Jurkat, Clone E6-1 (cell line): Measurements from ENCODE around the gene DCLRE1B.

Experiments
- DNase-seq: peaks from one replicate; pipeline ENCODE4 v3.0.0-alpha.2; 2011; ENCODE audit warnings: low read depth, low spot score
- H3K4me3 ChIP-seq: 2 replicates; pipeline ENCODE4 v1.5.1; 2011; ENCODE audit warnings: mild to moderate bottlenecking, low read length, control low read depth, moderate library complexity

DCLRE1B gene

GRCh38 chr1:113881661-113882060 is 23.5 kb upstream of the DCLRE1B start:
- DNase-seq = no peak
- H3K4me3 ChIP-seq = no peak overlapping the region

DNA sequence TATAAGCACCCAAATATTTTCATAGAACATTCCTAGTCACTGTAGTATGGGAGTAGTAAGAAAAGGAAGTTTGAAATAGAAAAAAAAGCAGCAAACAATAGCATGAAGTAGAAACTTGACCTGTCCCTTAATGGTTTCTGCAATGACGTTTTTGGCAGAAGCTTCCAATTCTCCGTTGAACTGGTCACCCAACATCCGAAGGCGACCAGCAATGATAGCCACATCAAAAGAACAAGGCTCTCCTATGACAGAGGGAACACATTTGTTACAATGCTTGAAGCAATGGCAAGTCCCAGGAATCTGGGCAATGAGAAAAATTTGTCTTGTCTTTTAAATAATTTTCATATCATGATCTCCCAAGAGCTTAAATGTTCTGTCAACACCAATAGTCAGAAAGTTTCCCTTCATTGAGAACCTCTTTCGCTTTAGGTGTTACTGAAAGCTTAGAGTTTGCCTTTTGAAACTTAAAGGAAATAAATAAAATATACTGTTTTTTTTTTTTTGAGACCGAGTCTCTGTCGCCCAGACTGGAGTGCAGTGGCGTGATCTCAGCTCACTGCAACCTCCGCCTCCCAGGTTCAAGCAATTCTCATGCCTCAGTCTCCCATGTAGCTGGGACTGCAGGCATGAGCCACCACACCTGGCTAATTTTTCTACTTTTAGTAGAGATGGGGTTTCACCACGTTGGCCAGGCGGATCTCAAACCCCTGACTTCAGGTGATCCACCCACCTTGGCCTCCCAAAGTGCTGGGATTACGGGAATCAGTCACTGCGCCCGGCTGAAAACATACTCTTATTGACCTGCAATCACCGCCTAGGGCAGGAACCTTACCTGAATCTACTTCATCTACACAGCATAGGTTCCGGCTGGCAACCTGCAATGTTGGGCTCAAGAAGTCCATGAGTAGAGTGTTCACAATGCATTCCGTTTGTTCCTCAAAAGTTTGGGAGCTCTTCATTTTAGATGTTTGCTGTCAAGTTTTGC is 18.4 kb upstream of the DCLRE1B start:
- H3K4me3 ChIP-seq = no peak overlapping the region
- DNase-seq = no peak

DNA sequence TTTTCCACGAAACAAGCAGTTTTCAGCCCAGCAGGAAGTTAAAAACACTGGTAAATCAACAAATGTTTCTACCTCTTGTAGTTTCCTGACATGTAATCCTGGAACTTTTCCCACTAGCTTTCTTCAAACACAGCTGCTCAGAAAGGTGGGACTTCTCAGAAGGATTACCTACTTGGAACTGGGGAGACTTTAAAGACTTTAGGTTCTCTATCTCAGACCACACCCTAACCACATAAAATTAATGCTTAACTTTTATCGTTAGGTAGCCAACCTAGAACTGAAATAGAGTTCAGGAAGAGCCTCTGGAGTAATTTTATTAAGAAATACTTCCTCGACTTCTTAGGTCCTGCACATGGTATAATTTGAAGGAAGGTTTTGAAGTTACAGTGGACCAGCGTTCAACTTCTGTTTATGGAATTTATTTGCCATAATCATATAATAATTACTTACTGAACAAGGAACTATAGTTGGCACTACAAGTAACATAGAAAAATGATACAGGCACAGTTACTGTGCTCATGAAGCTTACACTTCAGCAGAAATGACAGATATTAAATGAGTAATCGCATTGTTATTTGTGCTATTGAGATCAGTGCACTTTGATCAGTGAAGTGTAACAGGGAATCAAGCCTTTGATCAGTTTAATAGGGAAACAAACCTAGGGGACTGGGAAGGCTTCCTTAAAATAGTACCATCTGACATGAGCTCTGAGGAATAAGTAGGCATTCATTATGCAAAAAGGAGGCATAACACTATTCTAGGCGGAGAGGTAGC is 17.5 kb upstream of the DCLRE1B start, which contains the start of gene BCL2L15:
Gene BCL2L15 (minus strand): TSS at position 180 of the 774 bp plus-strand sequence. CDS start 206 bp downstream, outside the sequence.
- no peak for DNase-seq
- H3K4me3 ChIP-seq = no peak within 1 kb of the TSS

- H3K4me3 ChIP-seq = no peak overlapping the region
- no peak for DNase-seq
Measured at GRCh38 chr1:113890816-113891215, 14.3 kb upstream of the DCLRE1B start.

DNA sequence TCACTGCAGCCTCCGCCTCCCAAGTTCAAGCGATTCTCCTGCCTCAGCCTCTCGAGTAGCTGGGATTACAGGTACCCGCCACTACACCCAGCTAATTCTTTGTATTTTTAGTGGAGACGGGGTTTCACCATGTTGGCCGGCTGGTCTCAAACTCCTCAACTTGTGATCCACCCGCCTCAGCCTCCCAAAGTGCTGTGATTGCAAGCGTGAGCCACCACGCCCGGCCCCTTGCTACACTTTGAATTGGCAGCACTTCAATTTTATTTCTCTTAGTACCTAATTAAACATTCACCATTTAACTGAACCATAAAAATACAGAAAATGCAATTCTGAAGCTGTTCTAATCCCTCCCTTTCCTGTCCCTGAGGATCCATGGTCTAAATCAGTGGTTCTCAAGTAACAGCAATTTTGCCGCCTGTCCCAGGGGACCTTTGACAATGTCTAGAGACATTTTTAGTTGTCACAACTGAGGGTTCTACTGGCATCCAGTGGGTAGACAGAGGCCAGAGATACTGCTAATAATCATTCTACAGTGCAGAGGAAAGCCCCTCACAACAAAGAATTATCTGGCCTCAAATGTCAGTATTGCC is 13.4 kb upstream of the DCLRE1B start:
- no peak overlapping the region for H3K4me3 ChIP-seq
- no peak for DNase-seq

DNA sequence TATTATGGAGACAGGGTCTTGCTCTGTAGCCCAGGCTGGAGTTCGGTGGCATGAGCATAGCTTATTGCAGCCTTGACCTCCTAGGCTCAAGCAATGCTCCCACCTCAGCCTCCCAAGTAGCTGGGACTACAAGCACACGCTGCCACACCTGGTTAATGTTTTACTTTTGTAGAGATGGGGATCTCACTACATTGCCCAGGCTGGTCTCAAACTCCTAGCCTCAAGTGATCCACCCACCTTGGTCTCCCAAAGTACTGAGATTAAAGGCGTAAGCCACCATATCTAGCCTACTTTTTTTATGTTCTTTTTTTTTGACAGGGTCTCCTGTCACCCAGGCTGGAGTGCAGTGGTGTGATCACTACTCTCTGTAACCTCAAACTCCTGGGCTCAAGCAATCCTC is 11.9 kb upstream of the DCLRE1B start:
- DNase-seq = no peak
- no peak overlapping the region for H3K4me3 ChIP-seq

GRCh38 chr1:113895098-113895497 is 10.0 kb upstream of the DCLRE1B start:
- no peak for DNase-seq
- no peak overlapping the region for H3K4me3 ChIP-seq

DNA sequence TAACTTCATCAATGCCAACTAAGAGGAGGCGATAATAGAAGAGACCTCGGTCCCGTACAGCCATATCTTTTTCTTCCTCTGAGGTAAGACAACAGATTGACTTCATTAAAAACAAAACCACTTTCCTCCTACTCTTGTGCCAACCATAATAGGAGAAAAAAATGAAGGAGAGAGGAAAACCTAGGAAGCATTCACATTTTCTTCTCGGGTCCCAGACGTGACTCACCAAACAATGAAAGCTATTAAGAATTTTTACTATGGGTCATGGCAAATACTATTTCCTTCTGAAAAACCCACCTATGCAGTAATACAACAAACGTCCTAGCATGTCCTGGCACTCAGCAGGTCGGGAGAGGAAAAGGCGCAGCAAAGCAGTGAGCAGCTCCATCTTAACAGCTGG is 9.2 kb upstream of the DCLRE1B start:
- no peak for DNase-seq

GRCh38 chr1:113898241-113898814 is 6.8 kb upstream of the DCLRE1B start:
- no peak for DNase-seq
- H3K4me3 ChIP-seq = no peak overlapping the region

More for the DNA sequence above, 9.2 kb upstream of the DCLRE1B start:
- H3K4me3 ChIP-seq = no peak overlapping the region

DNA sequence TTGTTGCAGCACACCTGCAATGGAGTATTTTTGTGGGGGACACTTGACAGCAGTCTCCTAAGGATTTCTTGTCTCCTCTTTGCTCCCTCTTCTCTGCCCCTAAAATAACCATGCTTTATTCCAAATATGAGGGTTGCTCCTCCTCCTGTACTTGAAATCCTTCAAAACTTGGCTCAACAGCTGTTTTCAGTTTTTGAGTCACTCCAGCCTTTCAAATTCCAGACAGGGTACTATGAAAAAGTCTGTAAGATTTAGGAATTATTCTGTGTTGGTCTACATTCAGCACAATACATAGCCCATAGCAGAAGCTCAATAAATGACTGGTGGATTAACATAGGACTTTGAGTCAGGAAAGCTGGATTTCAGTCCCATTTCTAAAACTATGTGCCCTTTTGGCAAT is 6.0 kb upstream of the DCLRE1B start:
- no peak overlapping the region for H3K4me3 ChIP-seq
- no peak for DNase-seq

DNA sequence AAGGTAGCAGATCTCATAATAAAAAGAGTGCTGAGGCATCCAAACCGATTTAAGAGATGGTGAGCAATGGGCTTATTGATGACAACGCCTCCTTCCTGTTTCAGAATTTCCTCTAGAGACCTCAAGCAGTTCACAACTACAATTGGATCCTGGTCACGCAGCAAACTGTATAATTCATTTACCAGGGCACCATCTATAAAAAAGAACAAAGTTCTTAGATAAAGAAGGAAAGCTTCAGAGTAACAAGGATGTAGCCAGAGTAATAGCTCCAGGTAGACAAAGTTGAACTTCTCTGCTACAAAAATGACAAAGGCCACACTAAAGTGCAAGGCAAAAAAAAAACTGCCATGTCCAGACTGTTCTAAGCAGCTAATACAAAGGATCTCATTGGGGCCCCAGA is 3.9 kb upstream of the DCLRE1B start:
- no peak overlapping the region for H3K4me3 ChIP-seq
- no peak for DNase-seq

GRCh38 chr1:113903501-113904292 is 1.4 kb upstream of the DCLRE1B start:
- no peak for DNase-seq
- H3K4me3 ChIP-seq = peak overlapping the region; percentile 90

- H3K4me3 ChIP-seq = peak overlapping the region; percentile 90
- DNase-seq = no peak
Measured at GRCh38 chr1:113904293-113904673, 843 bp upstream of the DCLRE1B start.

GRCh38 chr1:113905435-113905861 is 322 bp downstream of the DCLRE1B start:
- H3K4me3 ChIP-seq = peak overlapping the region; percentile 90
- DNase-seq = no peak

DNA sequence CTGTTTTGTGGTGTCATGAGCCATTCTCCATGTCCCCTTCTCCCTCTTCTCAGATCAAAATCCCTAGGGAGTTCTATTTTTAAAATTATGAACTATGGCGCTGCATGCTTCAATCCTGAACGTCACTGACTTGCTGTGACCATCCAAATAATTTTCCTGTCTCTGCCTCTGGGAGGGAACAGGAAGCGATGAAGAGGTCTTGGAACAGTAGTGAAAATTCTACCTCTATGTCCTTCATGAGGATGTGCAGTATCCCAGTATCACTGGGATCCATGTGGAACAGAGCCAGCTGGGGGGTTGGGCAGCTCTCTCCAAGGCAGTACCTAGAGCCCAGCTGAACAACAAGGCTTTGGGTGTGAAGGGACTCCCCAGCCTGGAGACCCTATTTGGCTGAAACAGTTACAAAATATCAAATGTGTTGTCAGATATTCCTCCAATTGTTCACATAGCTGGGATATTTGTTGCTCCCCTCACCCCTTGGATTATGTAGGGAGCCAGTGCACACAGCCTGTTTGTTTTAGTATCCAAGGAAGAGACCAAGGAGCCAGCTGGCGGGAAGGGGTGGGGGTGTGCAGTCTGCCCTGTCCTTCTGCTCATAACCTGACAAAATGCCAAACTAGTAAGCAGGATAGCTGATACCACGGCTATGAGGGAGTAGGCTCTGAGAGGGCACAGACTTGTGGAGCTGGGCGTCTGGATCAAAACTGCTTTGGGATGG is 7.6 kb downstream of the DCLRE1B start:
- no peak overlapping the region for H3K4me3 ChIP-seq
- no peak for DNase-seq

GRCh38 chr1:113913312-113913668 is 8.2 kb downstream of the DCLRE1B start:
- no peak overlapping the region for H3K4me3 ChIP-seq
- DNase-seq = no peak

GRCh38 chr1:113913887-113914664 is 8.9 kb downstream of the DCLRE1B start:
- H3K4me3 ChIP-seq = no peak overlapping the region
- no peak for DNase-seq
